Activated naive CD8-positive, alpha-beta T cell (primary cell): ENCODE data around the gene SPATA13.
A peak's percentile ranks its signal among the peaks of the same experiment; 100 is the strongest.

Source experiments
- H3K27ac Mint-ChIP-seq: one replicate; pipeline ENCODE4 v1.8.0; 2021; ENCODE audit warnings: mixed read lengths
- H3K27me3 Mint-ChIP-seq: one replicate; pipeline ENCODE4 v1.8.0; 2021; ENCODE audit warnings: mixed read lengths
- H3K36me3 Mint-ChIP-seq: one replicate; pipeline ENCODE4 v1.8.0; 2021; ENCODE audit warnings: mixed read lengths
- H3K4me1 Mint-ChIP-seq: one replicate; pipeline ENCODE4 v1.8.0; 2021; ENCODE audit warnings: low read depth, mixed read lengths
- H3K4me3 Mint-ChIP-seq: one replicate; pipeline ENCODE4 v1.8.0; 2021; ENCODE audit warnings: mild to moderate bottlenecking, mixed read lengths
- H3K9me3 Mint-ChIP-seq: one replicate; pipeline ENCODE4 v1.8.0; 2021; ENCODE audit warnings: low read depth, mixed read lengths

The SPATA13 gene

DNA sequence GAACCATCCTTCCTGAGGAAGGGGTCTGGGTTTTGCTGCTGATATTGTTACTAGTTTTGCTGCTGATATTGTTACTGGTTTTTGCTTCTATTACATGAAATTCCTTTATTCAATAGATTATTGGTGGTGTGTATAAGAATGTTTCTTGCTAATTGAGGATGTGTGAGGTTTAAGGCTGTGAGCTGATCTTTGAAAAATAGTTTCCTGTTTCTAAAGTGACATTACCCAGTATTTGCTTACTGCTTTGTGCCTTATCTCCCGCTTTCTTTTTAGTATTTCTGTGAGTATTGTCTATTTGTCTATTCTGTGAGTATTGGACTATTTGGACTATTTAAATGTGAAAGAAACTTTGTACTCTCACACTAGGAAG lies 110.7 kb downstream of the SPATA13 start:
- peaks cover 6% of the 10 kb centered on the region for H3K36me3 Mint-ChIP-seq

GRCh38 chr13:24271601-24272451 lies 111.3 kb downstream of the SPATA13 start:
- Mint-ChIP-seq H3K36me3 (peaks cover 4% of the 10 kb centered on the region), H3K4me1 (peaks cover 94% of the 10 kb centered on the region), H3K9me3 (no peaks in the 10 kb centered on the region), H3K27ac (peak overlapping the region; percentile 97), H3K27me3 (no peaks in the 10 kb centered on the region), H3K4me3 (peak overlapping the region; percentile 93)

More for the DNA sequence above, 110.7 kb downstream of the SPATA13 start:
- no peaks in the 10 kb centered on the region for H3K27me3 Mint-ChIP-seq
- peaks cover 94% of the 10 kb centered on the region for H3K4me1 Mint-ChIP-seq
- peak overlapping the region; percentile 93 for H3K4me3 Mint-ChIP-seq
- no peaks in the 10 kb centered on the region for H3K9me3 Mint-ChIP-seq
- peak overlapping the region; percentile 97 for H3K27ac Mint-ChIP-seq

GRCh38 chr13:24272452-24273161 lies 112.1 kb downstream of the SPATA13 start:
- H3K27me3 Mint-ChIP-seq: no peaks in the 10 kb centered on the region
- H3K27ac Mint-ChIP-seq: peak overlapping the region; percentile 97
- peak overlapping the region; percentile 93 for H3K4me3 Mint-ChIP-seq
- peaks cover 2% of the 10 kb centered on the region for H3K36me3 Mint-ChIP-seq
- peaks cover 92% of the 10 kb centered on the region for H3K4me1 Mint-ChIP-seq
- no peaks in the 10 kb centered on the region for H3K9me3 Mint-ChIP-seq

GRCh38 chr13:24273926-24274325 lies 113.4 kb downstream of the SPATA13 start:
- Mint-ChIP-seq H3K4me3 (peak overlapping the region; percentile 93), H3K9me3 (no peaks in the 10 kb centered on the region), H3K4me1 (peaks cover 87% of the 10 kb centered on the region), H3K27ac (peak overlapping the region; percentile 97), H3K36me3 (peaks cover 2% of the 10 kb centered on the region), H3K27me3 (no peaks in the 10 kb centered on the region)

GRCh38 chr13:24274452-24275021 lies 114.0 kb downstream of the SPATA13 start:
- peaks cover 88% of the 10 kb centered on the region for H3K4me1 Mint-ChIP-seq
- peaks cover 2% of the 10 kb centered on the region for H3K36me3 Mint-ChIP-seq
- no peaks in the 10 kb centered on the region for H3K9me3 Mint-ChIP-seq
- H3K27ac Mint-ChIP-seq: peak overlapping the region; percentile 97
- H3K27me3 Mint-ChIP-seq: no peaks in the 10 kb centered on the region
- H3K4me3 Mint-ChIP-seq: peak overlapping the region; percentile 93

- H3K4me1 Mint-ChIP-seq: peaks cover 89% of the 10 kb centered on the region
Measured at GRCh38 chr13:24275041-24275440, 114.5 kb downstream of the SPATA13 start.

GRCh38 chr13:24276306-24276705 lies 115.8 kb downstream of the SPATA13 start:
- Mint-ChIP-seq H3K27ac (peak overlapping the region; percentile 97), H3K27me3 (no peaks in the 10 kb centered on the region), H3K9me3 (no peaks in the 10 kb centered on the region), H3K36me3 (peaks cover 2% of the 10 kb centered on the region), H3K4me3 (peak overlapping the region; percentile 70), H3K4me1 (peaks cover 87% of the 10 kb centered on the region)

More at GRCh38 chr13:24275041-24275440, 114.5 kb downstream of the SPATA13 start:
- Mint-ChIP-seq H3K36me3 (peaks cover 2% of the 10 kb centered on the region), H3K27ac (peak overlapping the region; percentile 97), H3K4me3 (peak overlapping the region; percentile 93), H3K9me3 (no peaks in the 10 kb centered on the region), H3K27me3 (no peaks in the 10 kb centered on the region)

DNA sequence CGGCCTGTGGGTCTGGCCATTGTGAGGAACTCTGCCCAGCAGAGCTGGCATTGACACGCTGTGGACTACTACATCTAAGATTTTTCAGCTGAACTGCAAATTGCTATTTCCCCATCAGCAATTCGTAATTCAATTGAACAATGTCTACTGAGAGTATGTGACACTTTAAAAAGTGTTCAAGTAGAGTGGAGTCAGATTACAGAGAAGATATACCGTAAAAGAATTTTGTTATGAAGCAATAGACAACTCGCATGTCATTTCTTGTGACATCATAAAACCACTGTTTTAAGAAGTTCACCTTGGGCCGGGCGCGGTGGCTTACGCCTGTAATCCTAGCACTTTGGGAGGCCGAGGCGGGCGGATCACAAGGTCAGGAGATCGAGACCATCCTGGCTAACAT lies 116.3 kb downstream of the SPATA13 start:
- no peaks in the 10 kb centered on the region for H3K27me3 Mint-ChIP-seq
- peak overlapping the region; percentile 33 for H3K4me3 Mint-ChIP-seq
- H3K4me1 Mint-ChIP-seq: peaks cover 85% of the 10 kb centered on the region
- H3K36me3 Mint-ChIP-seq: peaks cover 2% of the 10 kb centered on the region
- H3K27ac Mint-ChIP-seq: peak overlapping the region; percentile 90
- no peaks in the 10 kb centered on the region for H3K9me3 Mint-ChIP-seq

GRCh38 chr13:24277761-24278160 lies 117.2 kb downstream of the SPATA13 start:
- Mint-ChIP-seq H3K36me3 (peaks cover 2% of the 10 kb centered on the region), H3K27me3 (no peaks in the 10 kb centered on the region), H3K9me3 (no peaks in the 10 kb centered on the region), H3K4me1 (peaks cover 88% of the 10 kb centered on the region), H3K27ac (peak overlapping the region; percentile 90), H3K4me3 (peak overlapping the region; percentile 30)

- H3K36me3 Mint-ChIP-seq: peaks cover 2% of the 10 kb centered on the region
- H3K4me1 Mint-ChIP-seq: peaks cover 78% of the 10 kb centered on the region
- H3K9me3 Mint-ChIP-seq: no peaks in the 10 kb centered on the region
- no peaks in the 10 kb centered on the region for H3K27me3 Mint-ChIP-seq
- H3K27ac Mint-ChIP-seq: peak overlapping the region; percentile 91
- peak overlapping the region; percentile 1 for H3K4me3 Mint-ChIP-seq
Measured at GRCh38 chr13:24279327-24280110, 119.0 kb downstream of the SPATA13 start.

GRCh38 chr13:24280720-24281119 lies 120.2 kb downstream of the SPATA13 start:
- H3K27ac Mint-ChIP-seq: peak overlapping the region; percentile 91

GRCh38 chr13:24281188-24282008 lies 120.9 kb downstream of the SPATA13 start:
- H3K36me3 Mint-ChIP-seq: peaks cover 5% of the 10 kb centered on the region
- H3K27ac Mint-ChIP-seq: peak overlapping the region; percentile 76
- H3K4me1 Mint-ChIP-seq: peaks cover 60% of the 10 kb centered on the region
- H3K9me3 Mint-ChIP-seq: no peaks in the 10 kb centered on the region
- H3K27me3 Mint-ChIP-seq: no peaks in the 10 kb centered on the region
- no peak overlapping the region for H3K4me3 Mint-ChIP-seq

More at GRCh38 chr13:24280720-24281119, 120.2 kb downstream of the SPATA13 start:
- Mint-ChIP-seq H3K36me3 (peaks cover 5% of the 10 kb centered on the region), H3K27me3 (no peaks in the 10 kb centered on the region), H3K4me3 (no peak overlapping the region), H3K4me1 (peaks cover 67% of the 10 kb centered on the region), H3K9me3 (no peaks in the 10 kb centered on the region)

GRCh38 chr13:24282256-24282655 lies 121.7 kb downstream of the SPATA13 start:
- peaks cover 53% of the 10 kb centered on the region for H3K4me1 Mint-ChIP-seq
- no peak overlapping the region for H3K4me3 Mint-ChIP-seq
- H3K27ac Mint-ChIP-seq: peak overlapping the region; percentile 76
- no peaks in the 10 kb centered on the region for H3K9me3 Mint-ChIP-seq
- peaks cover 5% of the 10 kb centered on the region for H3K36me3 Mint-ChIP-seq
- no peaks in the 10 kb centered on the region for H3K27me3 Mint-ChIP-seq
